Activated CD4-positive, alpha-beta T cell treated with anti-CD3 and anti-CD28 coated beads, Interleukin-2, amount 50 U/mL, for 16 hours (primary cell): ENCODE data around the gene IGSF21.
A peak's percentile ranks its signal among the peaks of the same experiment; 100 is the strongest.

Experiments
- DNase-seq: peaks from one replicate; pipeline ENCODE4 v3.0.0-alpha.2; 2020

IGSF21 gene

GRCh38 chr1:18097206-18097605 is 10.4 kb upstream of the IGSF21 start:
- no peak for DNase-seq

GRCh38 chr1:18099026-18099425 is 8.6 kb upstream of the IGSF21 start:
- no peak for DNase-seq

GRCh38 chr1:18100060-18100459 is 7.5 kb upstream of the IGSF21 start:
- no peak for DNase-seq

- DNase-seq: peak; percentile 47
Measured at GRCh38 chr1:18100491-18101063, 7.0 kb upstream of the IGSF21 start.

- no peak for DNase-seq
Measured at GRCh38 chr1:18101508-18101907, 6.1 kb upstream of the IGSF21 start.

- no peak for DNase-seq
Measured at GRCh38 chr1:18103788-18104421, 3.7 kb upstream of the IGSF21 start.

- no peak for DNase-seq
Measured at GRCh38 chr1:18104546-18105100, 3.0 kb upstream of the IGSF21 start.

- DNase-seq: no peak
Measured at GRCh38 chr1:18105196-18105595, 2.4 kb upstream of the IGSF21 start.

- DNase-seq: no peak
Measured at GRCh38 chr1:18108299-18109057, 880 bp downstream of the IGSF21 start.

- DNase-seq: no peak
Measured at GRCh38 chr1:18109058-18109755, 1.6 kb downstream of the IGSF21 start.

- peak; percentile 3 for DNase-seq
Measured at GRCh38 chr1:18109756-18110597, 2.4 kb downstream of the IGSF21 start.

GRCh38 chr1:18110598-18110939 is 3.0 kb downstream of the IGSF21 start:
- DNase-seq: no peak

- DNase-seq: no peak
Measured at GRCh38 chr1:18110968-18111367, 3.4 kb downstream of the IGSF21 start.

- no peak for DNase-seq
Measured at GRCh38 chr1:18111605-18112297, 4.2 kb downstream of the IGSF21 start.

- no peak for DNase-seq
Measured at GRCh38 chr1:18112611-18113010, 5.0 kb downstream of the IGSF21 start.

GRCh38 chr1:18114726-18115410 is 7.3 kb downstream of the IGSF21 start:
- DNase-seq: no peak

GRCh38 chr1:18116777-18117176 is 9.2 kb downstream of the IGSF21 start:
- DNase-seq: no peak

GRCh38 chr1:18118078-18118477 is 10.5 kb downstream of the IGSF21 start:
- no peak for DNase-seq

- no peak for DNase-seq
Measured at GRCh38 chr1:18118491-18118890, 10.9 kb downstream of the IGSF21 start.

GRCh38 chr1:18119289-18119688 is 11.7 kb downstream of the IGSF21 start:
- DNase-seq: no peak

GRCh38 chr1:18119771-18120377 is 12.3 kb downstream of the IGSF21 start:
- no peak for DNase-seq
